Muscle layer of colon (tissue), 2 donors: Measurements from ENCODE around the gene KLRC3.
"Not testable (repeated sequence)": the region's sequence is repeated elsewhere in the genome, so short reads cannot be mapped to it uniquely, and the experiment has no call there.

Source experiments
- H3K27ac ChIP-seq: one replicate; pipeline ENCODE4 v1.7.0; 2013; ENCODE audit warnings: low read depth, mild to moderate bottlenecking, low read length, moderate library complexity
- H3K27me3 ChIP-seq, 2 donors: one replicate each; pipeline ENCODE4 v1.7.0; 2013; ENCODE audit warnings: low read length in 2 of 2, mild to moderate bottlenecking in 2 of 2; ENCODE audit not compliant: insufficient read depth in 2 of 2, control insufficient read depth in 1 of 2
- H3K36me3 ChIP-seq: one replicate; pipeline ENCODE4 v1.7.0; 2013; ENCODE audit warnings: mild to moderate bottlenecking, low read length; ENCODE audit not compliant: insufficient read depth
- H3K4me1 ChIP-seq: one replicate; pipeline ENCODE4 v1.7.0; 2013; ENCODE audit warnings: mild to moderate bottlenecking, low read length; ENCODE audit not compliant: insufficient read depth
- H3K4me3 ChIP-seq, 2 donors: one replicate each; pipeline ENCODE4 v1.7.0; 2013; ENCODE audit warnings: low read length in 2 of 2, low read depth in 1 of 2, mild to moderate bottlenecking in 1 of 2, moderate library complexity in 1 of 2
- H3K9ac ChIP-seq: one replicate; pipeline ENCODE4 v1.7.0; 2013; ENCODE audit warnings: low read length
- H3K9me3 ChIP-seq: one replicate; pipeline ENCODE4 v1.7.0; 2013; ENCODE audit warnings: mild to moderate bottlenecking, low read length
- donor health status: abdominal sarcoma.
- donor health status: Adenocarcinoma of cecum.

Gene KLRC3

DNA sequence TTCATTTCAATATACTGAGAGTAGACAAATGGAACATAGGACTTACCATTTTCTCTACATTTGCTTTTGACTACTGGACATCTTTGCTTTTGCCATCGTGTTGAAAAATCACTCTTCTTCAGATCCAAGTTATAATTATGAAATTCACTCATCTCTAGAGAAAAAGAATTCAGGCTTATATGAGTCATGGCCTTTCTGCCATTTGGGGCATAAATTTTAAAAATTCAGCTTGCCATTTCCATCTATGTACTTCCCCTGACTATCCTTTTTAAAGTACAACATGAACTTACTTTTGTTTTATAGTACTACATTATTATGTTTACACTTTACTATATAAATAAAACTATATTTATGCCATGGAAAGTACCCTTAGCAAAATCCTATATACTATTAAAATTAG is 33.5 kb downstream of the KLRC3 start:
- Histone ChIP-seq H3K4me1 (peaks cover 1% of the 10 kb centered on the region), H3K9me3 (no peaks in the 10 kb centered on the region), H3K36me3 (no peaks in the 10 kb centered on the region), H3K9ac (no peak overlapping the region), H3K27ac (no peak overlapping the region), H3K4me3 (no peak overlapping the region), H3K27me3 (no peaks in the 10 kb centered on the region)

DNA sequence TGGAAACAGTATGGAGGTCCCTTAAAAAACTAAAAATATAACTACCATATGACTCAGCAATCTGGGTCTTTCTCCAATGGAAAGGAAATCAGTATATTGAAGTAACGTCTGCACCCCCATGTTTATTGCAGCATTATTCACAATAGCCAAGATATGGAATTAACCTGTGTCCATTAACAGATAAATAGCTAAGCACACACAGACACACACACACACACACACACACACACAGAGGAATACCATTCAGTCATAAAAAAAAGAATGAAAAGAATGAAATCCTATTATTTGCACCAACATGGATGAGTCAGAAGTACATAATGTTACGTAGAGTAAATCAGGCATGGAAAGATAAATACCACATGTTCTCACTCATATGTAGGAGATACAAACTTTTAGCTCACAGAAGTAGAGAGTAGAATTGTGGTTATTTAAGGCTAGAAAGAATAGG is 35.2 kb downstream of the KLRC3 start:
- Histone ChIP-seq H3K27me3 (no peaks in the 10 kb centered on the region), H3K36me3 (no peaks in the 10 kb centered on the region), H3K4me3 (no peak overlapping the region), H3K27ac (no peak overlapping the region), H3K9me3 (no peaks in the 10 kb centered on the region), H3K9ac (no peak overlapping the region), H3K4me1 (no peaks in the 10 kb centered on the region)

DNA sequence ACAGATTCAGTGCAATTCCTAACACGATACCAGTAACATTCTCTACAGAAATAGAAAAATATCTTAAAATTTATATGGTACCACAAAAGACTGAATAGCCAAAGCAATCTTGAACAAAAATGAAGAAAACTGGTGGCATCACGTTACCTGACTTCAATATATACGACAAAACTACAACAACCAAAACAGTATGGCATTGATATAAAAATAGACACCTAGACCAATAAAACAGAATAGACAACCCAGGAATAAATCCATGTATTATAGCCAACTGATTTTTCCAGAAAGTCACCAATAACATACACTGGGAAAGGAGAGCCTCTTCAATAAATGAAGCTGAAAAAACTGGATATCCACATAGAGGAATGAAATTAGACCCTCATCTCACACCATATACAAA is 36.2 kb downstream of the KLRC3 start:
- H3K27ac ChIP-seq: no peak overlapping the region
- H3K9me3 ChIP-seq: no peaks in the 10 kb centered on the region
- H3K36me3 ChIP-seq: no peaks in the 10 kb centered on the region
- H3K9ac ChIP-seq: no peak overlapping the region
- no peaks in the 10 kb centered on the region for H3K4me1 ChIP-seq
- no peaks in the 10 kb centered on the region for H3K27me3 ChIP-seq
- no peak overlapping the region for H3K4me3 ChIP-seq

DNA sequence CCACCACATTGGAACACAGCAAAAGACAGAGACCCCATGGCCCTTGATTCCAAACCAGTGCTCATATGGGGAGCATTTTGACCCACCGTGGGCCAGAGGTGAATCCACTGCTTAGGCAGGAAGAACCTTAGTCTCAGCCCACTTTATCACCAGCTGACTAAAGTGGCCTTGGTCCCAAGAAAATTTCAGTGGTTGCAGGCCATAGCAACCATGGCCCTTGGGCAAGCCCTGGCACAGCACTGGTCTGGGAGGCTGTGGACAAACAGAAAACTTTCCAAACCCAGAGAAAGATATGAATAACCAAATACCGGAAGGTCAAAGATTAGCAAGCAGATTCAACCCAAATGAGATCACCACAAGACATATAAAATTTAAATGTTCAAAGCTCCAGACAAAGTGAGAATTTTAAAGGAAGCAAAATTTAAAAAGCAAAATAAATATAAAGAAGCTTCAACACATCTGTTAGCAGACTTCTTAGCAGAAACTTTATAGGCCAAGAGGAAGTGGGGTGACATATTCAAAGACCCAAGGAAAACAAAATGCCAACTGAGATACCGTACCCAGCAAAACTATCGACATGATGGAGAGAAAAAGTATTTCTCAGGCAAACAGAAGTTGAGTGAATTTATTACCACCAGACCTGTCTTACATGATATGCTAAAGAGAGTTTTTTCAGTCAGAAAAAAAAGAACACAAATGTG is 38.3 kb downstream of the KLRC3 start:
- no peaks in the 10 kb centered on the region for H3K4me1 ChIP-seq
- no peaks in the 10 kb centered on the region for H3K27me3 ChIP-seq
- H3K9me3 ChIP-seq: no peaks in the 10 kb centered on the region
- no peak overlapping the region for H3K4me3 ChIP-seq
- H3K9ac ChIP-seq: no peak overlapping the region
- H3K27ac ChIP-seq: no peak overlapping the region
- H3K36me3 ChIP-seq: no peaks in the 10 kb centered on the region

DNA sequence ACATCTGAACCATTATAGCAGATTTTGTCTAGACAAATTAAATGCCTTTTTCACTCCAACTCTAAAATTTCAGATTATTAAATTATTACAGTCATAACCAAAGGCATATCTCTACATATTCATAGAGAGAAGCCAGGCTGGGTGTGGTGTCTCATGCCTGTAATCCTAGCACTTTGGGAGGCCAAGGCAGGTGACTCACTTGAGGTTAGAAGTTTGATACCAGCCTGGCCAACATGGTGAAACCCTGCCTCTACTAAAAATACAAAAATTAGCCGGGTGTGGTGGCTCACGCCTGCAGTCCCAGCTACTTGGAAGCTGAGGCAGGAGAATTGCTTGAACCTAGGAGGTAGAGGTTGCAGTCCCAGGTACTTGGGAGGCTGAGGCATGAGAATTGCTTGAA is 41.7 kb downstream of the KLRC3 start:
- H3K9me3 ChIP-seq, H3K4me1 ChIP-seq, H3K27me3 ChIP-seq, H3K27ac ChIP-seq, H3K9ac ChIP-seq, H3K4me3 ChIP-seq, H3K36me3 ChIP-seq: not testable (repeated sequence)

DNA sequence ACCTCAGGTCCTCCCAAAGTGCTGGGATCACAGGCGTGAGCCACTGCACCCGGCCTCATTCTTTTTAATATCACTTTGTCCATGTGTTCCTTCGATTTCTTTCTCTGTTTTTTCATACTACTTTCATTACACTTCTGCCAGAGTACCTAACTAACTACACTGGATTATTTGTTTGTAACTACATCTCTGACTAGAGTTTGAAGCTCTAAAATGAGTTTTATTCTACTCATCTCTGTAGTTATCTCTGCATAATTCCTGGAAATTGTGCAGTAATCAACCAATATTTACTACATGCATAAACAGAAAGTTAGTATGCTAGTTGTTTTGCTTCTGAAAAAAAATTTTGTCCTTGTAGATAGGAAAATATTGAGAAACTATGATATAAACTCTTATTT is 45.8 kb downstream of the KLRC3 start:
- no peaks in the 10 kb centered on the region for H3K9me3 ChIP-seq
- no peak overlapping the region for H3K4me3 ChIP-seq
- H3K9ac ChIP-seq: no peak overlapping the region
- no peaks in the 10 kb centered on the region for H3K4me1 ChIP-seq
- H3K27ac ChIP-seq: no peak overlapping the region
- H3K36me3 ChIP-seq: peaks cover 4% of the 10 kb centered on the region
- no peaks in the 10 kb centered on the region for H3K27me3 ChIP-seq

DNA sequence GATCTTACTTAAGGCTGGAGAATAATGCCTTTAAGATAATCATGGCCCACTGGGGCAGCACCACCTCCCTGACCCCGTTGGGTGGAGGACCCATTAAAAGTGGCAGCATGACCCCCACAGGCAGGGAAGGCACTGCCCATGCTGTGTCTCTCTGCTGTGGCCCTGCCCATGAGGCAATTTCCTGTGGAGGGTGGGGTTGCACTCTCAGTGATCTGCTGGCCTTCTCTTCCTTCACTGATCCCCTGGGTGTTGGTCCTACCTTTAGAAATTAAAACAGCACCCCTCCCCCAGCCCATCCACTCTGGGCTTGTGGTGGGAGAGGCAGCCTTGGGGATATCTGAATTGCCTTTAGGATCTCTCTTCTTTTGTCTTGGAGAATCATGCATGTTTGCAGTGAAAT is 47.8 kb downstream of the KLRC3 start:
- H3K36me3 ChIP-seq: peaks cover 4% of the 10 kb centered on the region
- no peak overlapping the region for H3K27ac ChIP-seq
- no peak overlapping the region for H3K9ac ChIP-seq
- no peaks in the 10 kb centered on the region for H3K4me1 ChIP-seq
- H3K27me3 ChIP-seq: no peaks in the 10 kb centered on the region
- no peaks in the 10 kb centered on the region for H3K9me3 ChIP-seq
- no peak overlapping the region for H3K4me3 ChIP-seq

DNA sequence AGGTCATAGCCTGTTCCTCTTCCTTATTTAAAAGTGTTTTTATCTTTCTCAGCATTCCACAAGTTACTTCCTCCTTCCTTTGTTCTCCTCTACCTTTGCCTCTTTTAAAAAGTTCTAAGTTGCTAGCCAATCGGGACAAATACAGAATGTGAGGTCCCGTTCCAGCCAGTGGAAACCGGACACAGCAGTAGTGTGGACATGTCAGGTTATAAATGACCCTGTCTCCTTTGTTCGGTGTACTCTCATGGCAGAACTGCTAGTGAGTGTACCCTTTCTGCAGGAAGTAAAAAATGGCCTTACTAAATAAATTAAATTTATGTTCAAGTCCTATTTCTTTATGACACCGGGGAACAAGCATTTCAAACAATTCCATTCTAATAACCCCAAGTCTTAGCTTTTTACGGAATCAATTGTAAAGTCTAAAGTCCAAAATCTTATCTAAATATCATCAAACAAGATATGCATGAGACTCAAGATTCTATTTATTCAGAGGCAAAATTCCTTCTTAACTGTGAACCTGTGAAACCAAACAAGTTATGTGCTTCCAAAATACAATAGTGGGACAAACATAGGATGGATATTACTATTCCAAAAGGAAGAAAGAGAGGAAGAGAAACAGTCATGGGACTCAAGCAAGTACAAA is 48.4 kb downstream of the KLRC3 start:
- H3K27me3 ChIP-seq, H3K4me1 ChIP-seq, H3K4me3 ChIP-seq, H3K9me3 ChIP-seq, H3K9ac ChIP-seq, H3K36me3 ChIP-seq, H3K27ac ChIP-seq: not testable (repeated sequence)

DNA sequence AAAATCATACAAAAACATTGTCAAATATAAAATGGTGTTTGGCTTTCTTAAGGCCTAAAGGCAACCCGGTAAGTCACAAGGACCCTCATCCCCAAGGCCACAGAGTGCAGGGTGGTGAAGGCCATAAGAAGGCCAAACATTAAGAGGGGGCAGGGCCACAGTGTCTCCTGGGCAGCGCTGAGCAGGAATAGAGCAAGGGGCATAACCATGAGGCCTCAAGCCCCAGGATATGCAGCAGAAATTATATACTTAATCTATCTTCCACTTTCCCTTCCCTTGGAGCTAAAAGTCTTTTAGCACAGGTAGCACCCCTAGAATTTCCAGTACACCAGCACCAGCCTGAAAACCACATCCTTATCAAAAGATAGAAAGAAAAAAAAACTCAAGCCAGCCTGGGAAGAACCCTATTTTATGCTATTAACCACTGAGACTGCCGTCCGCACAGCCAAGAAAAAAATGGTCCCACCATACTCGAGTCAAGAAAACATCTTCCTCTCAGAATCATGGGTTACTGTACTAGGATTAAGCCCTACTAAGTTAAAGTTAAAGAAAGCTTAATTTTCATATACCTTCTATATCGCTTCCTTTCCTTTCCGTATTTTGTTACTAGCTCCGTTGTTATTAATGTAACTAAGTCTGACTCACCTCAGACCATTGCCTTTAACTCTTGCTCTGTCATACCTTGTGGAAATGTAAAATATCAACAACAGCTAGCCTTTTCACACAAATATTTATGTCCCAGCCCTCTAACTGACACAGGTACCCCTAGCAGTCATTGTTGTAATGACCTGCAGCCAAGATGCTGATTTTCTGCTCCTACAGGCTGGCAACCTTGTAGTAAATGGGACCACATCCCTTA is 50.6 kb downstream of the KLRC3 start:
- H3K9me3 ChIP-seq: no peaks in the 10 kb centered on the region
- H3K27ac ChIP-seq: no peak overlapping the region
- no peak overlapping the region for H3K4me3 ChIP-seq
- H3K9ac ChIP-seq: no peak overlapping the region
- H3K4me1 ChIP-seq: peaks cover 16% of the 10 kb centered on the region
- no peaks in the 10 kb centered on the region for H3K36me3 ChIP-seq
- H3K27me3 ChIP-seq: no peaks in the 10 kb centered on the region

DNA sequence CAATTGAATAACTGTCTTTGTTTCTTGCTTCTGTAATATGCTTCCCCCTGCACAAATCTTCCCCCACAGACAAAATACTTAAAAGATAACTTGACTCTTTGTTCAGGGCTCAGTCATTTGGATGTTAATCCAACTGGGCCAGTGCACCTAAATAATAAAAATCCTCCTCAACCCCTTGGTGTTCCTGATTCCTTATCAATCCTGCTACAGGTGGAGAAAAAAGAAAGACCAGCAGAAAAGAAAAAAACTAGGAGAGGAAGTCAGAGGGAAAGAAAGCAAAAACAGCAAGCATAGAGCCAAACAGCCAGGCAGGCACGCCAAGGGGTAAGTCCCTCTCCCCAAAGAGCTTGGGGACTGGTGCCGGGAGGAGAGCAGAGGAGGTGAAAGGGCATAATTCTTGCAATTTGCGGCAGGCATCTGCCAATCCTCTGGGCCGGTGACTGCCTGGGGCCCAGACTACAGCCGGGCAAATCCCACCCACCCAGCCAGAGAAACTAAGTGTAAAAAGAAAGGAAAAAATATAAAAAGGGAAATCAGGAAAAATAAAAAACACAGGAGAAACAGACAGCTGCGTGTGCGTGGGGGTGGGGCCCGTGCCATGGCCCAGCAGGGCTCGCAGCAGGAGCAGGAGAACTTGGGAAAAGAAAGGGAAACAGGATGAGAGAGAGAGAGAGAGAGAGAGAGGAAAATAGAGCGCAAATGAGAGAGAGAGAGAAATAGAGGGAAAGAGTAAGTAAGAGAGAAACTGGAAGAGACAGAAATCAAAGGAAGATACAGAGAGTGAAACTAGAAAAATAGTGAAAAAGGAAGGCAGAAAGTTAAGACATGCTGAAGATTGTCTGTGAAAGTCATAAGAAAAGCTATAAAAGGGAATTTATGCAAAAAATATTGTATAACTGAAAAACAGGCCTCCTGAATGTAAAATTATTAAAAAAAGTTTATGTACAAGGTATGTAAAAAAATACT is 51.9 kb downstream of the KLRC3 start:
- H3K36me3 ChIP-seq: no peaks in the 10 kb centered on the region
- H3K9me3 ChIP-seq: no peaks in the 10 kb centered on the region
- H3K9ac ChIP-seq: no peak overlapping the region
- peaks cover 22% of the 10 kb centered on the region for H3K4me1 ChIP-seq
- H3K27ac ChIP-seq: no peak overlapping the region
- H3K27me3 ChIP-seq: no peaks in the 10 kb centered on the region
- H3K4me3 ChIP-seq: no peak overlapping the region

DNA sequence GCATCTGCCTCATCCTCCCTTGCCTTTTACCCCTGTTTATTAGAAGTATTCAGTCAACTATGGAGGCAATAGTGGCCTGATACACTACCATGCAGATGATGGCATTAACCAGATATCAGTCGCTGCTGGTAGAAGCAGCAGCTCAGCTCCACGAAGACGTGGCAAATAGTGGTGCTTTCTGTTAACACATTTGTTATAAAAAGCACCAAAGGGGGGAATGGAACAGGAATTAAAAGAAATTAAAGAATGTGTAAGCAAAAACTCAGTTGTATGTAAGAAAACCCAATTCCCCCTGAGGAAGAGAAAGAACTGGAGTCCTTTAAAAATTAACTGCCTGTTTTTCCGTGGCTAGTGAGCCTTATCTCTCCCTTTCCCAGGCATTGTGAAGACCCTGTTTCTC is 52.7 kb downstream of the KLRC3 start:
- H3K27me3 ChIP-seq, H3K36me3 ChIP-seq, H3K27ac ChIP-seq, H3K9ac ChIP-seq, H3K4me3 ChIP-seq, H3K9me3 ChIP-seq: not testable (repeated sequence)
- peaks cover 29% of the 10 kb centered on the region for H3K4me1 ChIP-seq
